Heart right ventricle (tissue), 16 donors: ENCODE measurements around the gene CEACAM16. TPM values are rescaled to one million over a fixed set of nuclear protein-coding genes. Genes with fewer than 3 reads are reported as not detected.

Experiments
- ATAC-seq, 8 donors: fragments of 200-7000 bp; cut with Tn5 transposase; one replicate each; pipeline ENCODE4 v1.9.1; 2020; ENCODE audit warnings: mild to moderate bottlenecking in 8 of 8, moderate library complexity in 8 of 8, moderate number of reproducible peaks in 1 of 8
- DNase-seq, 2 donors: peaks; one replicate each; pipeline ENCODE4 v3.0.0-alpha.2; 2020
- H3K27ac ChIP-seq, 10 donors: fragments of 200-600 bp; sonication (generic) in 2 of 10; one replicate each; pipeline versions ENCODE4 v1.5.0 to v1.8.0; 2020 to 2022; ENCODE audit warnings: mild to moderate bottlenecking in 3 of 10
- H3K27me3 ChIP-seq, 7 donors: fragments of 200-600 bp; one replicate each; pipeline ENCODE4 v1.8.0; 2021 to 2022; ENCODE audit warnings: mild to moderate bottlenecking in 2 of 7
- H3K36me3 ChIP-seq, 9 donors: fragments of 200-600 bp; sonication (generic) in 1 of 9; one replicate each; pipeline versions ENCODE4 v1.5.0 to v1.8.0; 2020 to 2022; ENCODE audit warnings: mild to moderate bottlenecking in 2 of 9
- H3K4me1 ChIP-seq, 9 donors: fragments of 200-600 bp; sonication (generic) in 1 of 9; one replicate each; pipeline versions ENCODE4 v1.5.0 to v1.8.0; 2020 to 2022; ENCODE audit warnings: mild to moderate bottlenecking in 4 of 9
- H3K4me3 ChIP-seq, 10 donors: fragments of 200-600 bp; sonication (generic) in 2 of 10; one replicate each; pipeline versions ENCODE4 v1.5.0 to v1.8.0; 2020 to 2022; ENCODE audit warnings: mild to moderate bottlenecking in 7 of 10, moderate library complexity in 2 of 10
- H3K9me3 ChIP-seq, 11 donors: fragments of 200-600 bp in 10 of 11; sonication (generic) in 2 of 11; one replicate each; pipeline versions ENCODE4 v1.5.0 to v1.8.0; 2013 to 2022; ENCODE audit warnings: mild to moderate bottlenecking in 2 of 11, control low read depth in 1 of 11, moderate library complexity in 1 of 11
- WGBS, 2 donors: extraction: QIAGEN DNeasy Blood & Tissue Kit; methylation state at CpG; one replicate each; pipeline ENCODE4 v1.1.7; 2013; ENCODE audit warnings: inconsistent platforms in 1 of 2; 5-methylcytosine and 5-hydroxymethylcytosine counted together
- intact Hi-C, 10 donors: fragments of 100-400 bp; cut with DNase I; formaldehyde crosslinking; loops; one replicate each; pipeline versions ENCODE4 v1.11.1 to v1.14.2; 2022
- polyA plus RNA-seq, 2 donors: library from polyadenylated mRNA; stranded (reverse); fragments of 200-250 nt; gene quantifications; one replicate each; pipeline ENCODE4 v1.2.3, GENCODE V29; 2013
- total RNA-seq, 10 donors: library from RNA; stranded (reverse); fragmentation: NEBNext Ultra II Directional in 3 of 10; extraction: Animal tissue kit (Norgen Biotek cat#: 25700) in 3 of 10; gene quantifications; one replicate each; pipeline versions ENCODE4 v1.2.1 to v1.2.4, GENCODE V29; 2021 to 2023
- TF ChIP-seq, protein P1 (sequence below), 9 donors: fragments of 200-600 bp; sonication (generic) in 2 of 9; IDR thresholded peaks; one replicate each; pipeline versions ENCODE4 v1.5.0 to v1.8.0; 2021 to 2022; ENCODE audit warnings: antibody characterized with exemption in 9 of 9, mild to moderate bottlenecking in 5 of 9, moderate library complexity in 1 of 9
- donor health status: Arrhythmogenic right ventricular cardiomyopathy.
- donor health status: ischemic (EF 13 %, LVEDD 7.1; RV severe dilation, severe dysfunction).
- donor health status: healthy with polysubstance abuse.
- donor health status: DM: no; HTN: yes; CAD: no.
- donor health status: DM: no; HTN: no; CAD: no.
- donor health status: ischemic (EF 25% LVEDD 6.9; RV normal size, moderate dysfunction).
- donor health status: ischemic (EF 25% LVEDD 5.7; RV mildly dilated, moderate dysfunction).
- donor health status: healthy.
- donor health status: DM: yes; HTN: yes; CAD: no.
- donor health status: Ischemic cardiomyopathy.
- donor health status: ischemic (EF 35%, LVEDD 5.7; RV mildly dilated, moderate dysfunction).
- donor health status: nonischemic (EF 11% LVEDD 7.7; RV severe dilation, severe dysfunction).
- donor health status: DM: yes; HTN: yes; CAD: no.
- donor health status: PGD.
- donor health status: ischemic (EF 29% LVEDD 5.4; RV normal size, mild dysfunction).
- donor health status: nonischemic (EF 23%, LVEDD 6.1; RV moderate dilation, normal function).

The CEACAM16 gene
- total and polyA plus RNA-seq, 12 donors = not detected

DNA sequence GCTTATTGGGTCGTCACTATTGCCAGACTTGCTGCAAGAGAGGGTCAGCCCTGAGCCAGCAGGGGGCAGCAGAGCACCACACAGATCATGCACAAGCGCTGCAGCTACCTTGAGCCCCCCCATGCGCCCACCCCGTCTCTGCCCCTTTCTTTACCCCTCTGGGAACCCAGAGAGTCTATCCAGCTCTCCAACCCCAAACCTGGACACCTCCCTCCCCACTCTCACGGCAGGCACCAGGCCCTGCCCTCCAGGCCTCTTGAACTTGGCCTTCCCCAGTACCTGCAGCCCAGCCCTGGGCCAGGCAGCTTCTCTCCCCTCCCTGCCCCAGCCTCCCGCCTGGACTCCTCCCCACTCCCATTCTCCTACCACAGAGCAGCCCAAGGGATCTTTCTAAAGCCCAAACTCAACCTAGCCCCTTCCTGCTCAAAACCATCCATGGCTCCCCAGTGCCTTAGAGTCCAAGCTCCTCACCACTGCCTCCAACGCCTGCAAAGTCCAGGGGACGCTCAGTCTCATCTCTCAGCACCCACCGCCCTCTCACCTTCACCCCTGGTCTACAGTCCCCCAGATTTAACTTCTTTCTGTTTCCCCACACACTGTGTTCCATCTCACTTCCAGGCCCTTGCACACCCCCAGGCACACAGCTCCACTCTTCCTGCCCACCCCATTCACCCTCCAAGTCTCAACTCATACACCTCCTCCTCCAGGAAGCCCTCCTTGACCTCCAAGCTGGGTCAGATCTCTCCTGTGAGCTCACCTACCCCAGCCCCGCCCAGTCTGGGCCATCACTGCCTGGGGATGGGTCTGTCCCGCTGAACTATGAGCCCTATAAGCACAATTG, 9.4 kb upstream of the CEACAM16 start:
- intact Hi-C loops = loop anchor here in 9 of 10 donors (1.0 to 10.0 kb wide), 9 partner anchors 29 to 265 kb away; partner anchors contain the start of genes NECTIN2 (in 4 of the 9) and CLPTM1 (in 1 of the 9)
- 37 to 44% methylated on average over 11 of the region's 11 CpGs for WGBS, 2 donors
- no peaks in the 10 kb centered on the region for H3K9me3 ChIP-seq
- H3K4me1 ChIP-seq = peaks cover 0 to 71% (median 36%) of the 10 kb centered on the region in 9 donors
- H3K36me3 ChIP-seq = no peaks in the 10 kb centered on the region
- H3K27me3 ChIP-seq = no peaks in the 10 kb centered on the region
- H3K4me3 ChIP-seq = no peak overlapping the region
- peak; percentile 36 to 72 (median 53) for ATAC-seq
- TF ChIP-seq, protein P1, sequence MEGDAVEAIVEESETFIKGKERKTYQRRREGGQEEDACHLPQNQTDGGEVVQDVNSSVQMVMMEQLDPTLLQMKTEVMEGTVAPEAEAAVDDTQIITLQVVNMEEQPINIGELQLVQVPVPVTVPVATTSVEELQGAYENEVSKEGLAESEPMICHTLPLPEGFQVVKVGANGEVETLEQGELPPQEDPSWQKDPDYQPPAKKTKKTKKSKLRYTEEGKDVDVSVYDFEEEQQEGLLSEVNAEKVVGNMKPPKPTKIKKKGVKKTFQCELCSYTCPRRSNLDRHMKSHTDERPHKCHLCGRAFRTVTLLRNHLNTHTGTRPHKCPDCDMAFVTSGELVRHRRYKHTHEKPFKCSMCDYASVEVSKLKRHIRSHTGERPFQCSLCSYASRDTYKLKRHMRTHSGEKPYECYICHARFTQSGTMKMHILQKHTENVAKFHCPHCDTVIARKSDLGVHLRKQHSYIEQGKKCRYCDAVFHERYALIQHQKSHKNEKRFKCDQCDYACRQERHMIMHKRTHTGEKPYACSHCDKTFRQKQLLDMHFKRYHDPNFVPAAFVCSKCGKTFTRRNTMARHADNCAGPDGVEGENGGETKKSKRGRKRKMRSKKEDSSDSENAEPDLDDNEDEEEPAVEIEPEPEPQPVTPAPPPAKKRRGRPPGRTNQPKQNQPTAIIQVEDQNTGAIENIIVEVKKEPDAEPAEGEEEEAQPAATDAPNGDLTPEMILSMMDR (IDR thresholded peaks at IDR 0.05) = peak; percentile 88 to 97 (median 94)
- H3K27ac ChIP-seq = peak overlapping the region in 1 of 10 donors; percentile 3
- peak; percentile 76 to 83 for DNase-seq

DNA sequence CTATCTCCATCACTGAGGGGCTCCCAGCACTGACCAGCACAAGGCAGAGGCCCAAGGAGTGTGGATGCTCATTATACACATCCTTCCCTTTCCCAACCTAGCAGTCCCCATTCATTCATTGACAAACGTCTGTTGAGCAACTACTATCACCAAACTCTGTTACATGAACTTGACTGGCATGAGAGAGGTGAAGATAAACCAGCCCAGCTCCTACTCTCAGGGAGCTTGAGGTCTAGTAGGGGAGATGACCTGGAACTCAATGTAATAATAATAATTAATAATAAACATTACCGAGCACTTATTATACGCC, 8.9 kb upstream of the CEACAM16 start:
- intact Hi-C loops = no loop called here
- 87 to 89% methylated on average over 3 of the region's 3 CpGs for WGBS, 2 donors
- ATAC-seq (no peak), DNase-seq (no peak)
- Histone ChIP-seq H3K36me3 (no peaks in the 10 kb centered on the region), H3K4me1 (peaks cover 0 to 66% (median 36%) of the 10 kb centered on the region in 9 donors), H3K27ac (no peak overlapping the region), H3K9me3 (no peaks in the 10 kb centered on the region), H3K4me3 (no peak overlapping the region), H3K27me3 (no peaks in the 10 kb centered on the region)
- TF ChIP-seq, protein P1 (IDR thresholded peaks at IDR 0.05) = no peak

DNA sequence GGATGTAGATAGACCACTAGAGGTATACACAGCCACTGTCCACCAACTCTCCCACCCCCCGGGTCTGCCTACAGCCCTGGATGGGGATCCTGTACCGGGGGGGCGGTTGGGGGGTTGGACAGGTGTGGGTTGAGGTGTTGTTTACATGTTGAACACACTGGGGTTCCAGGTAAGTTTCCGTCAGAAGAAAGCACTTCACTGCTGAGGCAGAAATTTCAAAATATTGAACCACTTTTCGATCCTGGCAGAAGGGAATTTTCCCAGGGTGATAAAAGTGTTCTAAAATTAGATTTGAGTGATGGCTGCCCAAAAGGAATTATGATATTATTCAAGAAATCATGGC, 6.6 kb upstream of the CEACAM16 start:
- H3K4me3 ChIP-seq = no peak overlapping the region
- peak overlapping the region in 7 of 10 donors; percentile 17 to 80 (median 68) for H3K27ac ChIP-seq
- ATAC-seq (no peak), DNase-seq (no peak)
- no peaks in the 10 kb centered on the region for H3K9me3 ChIP-seq
- no peaks in the 10 kb centered on the region for H3K36me3 ChIP-seq
- WGBS, 2 donors = 48 to 67% methylated on average over 5 of the region's 5 CpGs
- H3K27me3 ChIP-seq = no peaks in the 10 kb centered on the region
- TF ChIP-seq, protein P1 (IDR thresholded peaks at IDR 0.05) = no peak
- peaks cover 0 to 50% (median 29%) of the 10 kb centered on the region in 9 donors for H3K4me1 ChIP-seq
- intact Hi-C loops = loop anchor here in 1 of 10 donors (1.0 kb wide), 1 partner anchor 26 kb away; no protein-coding TSS in a partner anchor

GRCh38 chr19:44694184-44694579, 4.8 kb upstream of the CEACAM16 start:
- intact Hi-C loops = no loop called here
- ATAC-seq = no peak
- TF ChIP-seq, protein P1 (IDR thresholded peaks at IDR 0.05) = peak in 1 of 9 donors; percentile 18
- DNase-seq = no peak
- peak overlapping the region in 4 of 10 donors; percentile 6 to 73 (median 62) for H3K27ac ChIP-seq
- H3K9me3 ChIP-seq = no peaks in the 10 kb centered on the region
- 92 to 96% methylated on average over 2 of the region's 2 CpGs for WGBS, 2 donors
- H3K36me3 ChIP-seq = no peaks in the 10 kb centered on the region
- H3K27me3 ChIP-seq = peaks cover 0 to 4% (median 0%) of the 10 kb centered on the region in 7 donors
- H3K4me1 ChIP-seq = peaks cover 0 to 47% (median 29%) of the 10 kb centered on the region in 9 donors
- no peak overlapping the region for H3K4me3 ChIP-seq
